HCT116 (cell line): ENCODE data around the gene ANKRD55. TPM values are rescaled to one million over a fixed set of nuclear protein-coding genes. Genes with fewer than 3 reads are reported as not detected.

Experiments used
- ATAC-seq: fragments of 200-7000 bp; cut with Tn5 transposase; 2 replicates; pipeline ENCODE4 v1.9.1; 2020; ENCODE audit warnings: mild to moderate bottlenecking, moderate library complexity
- BruUV-seq: library from RNA; stranded (reverse); fragments of 400-500 nt; replicated peaks from 2 replicates; lab custom pipeline; 2021; lab: Mats Ljungman, UMichigan
- CTCF ChIA-PET: fragments of 300-600 bp; sonication (Branson Sonifier 250); formaldehyde crosslinking; loops from one replicate; lab custom pipeline; 2021; ENCODE audit warnings: antibody characterized with exemption; lab: Charles Lee
- POLR2A ChIA-PET: fragments of 300-600, 350-600 bp; sonication (Branson Sonifier 250); formaldehyde crosslinking; loops from one replicate; lab custom pipeline; 2021; ENCODE audit warnings: antibody characterized with exemption; lab: Charles Lee
- RAD21 ChIA-PET, 2 experiments: fragments of 300-600 bp; sonication (Branson Sonifier 250); formaldehyde crosslinking; loops; one replicate each; lab custom pipeline; 2023; ENCODE audit warnings: low total read pairs in 2 of 2; ENCODE audit not compliant: uncharacterized antibody in 2 of 2, unreplicated experiment in 2 of 2, low non-redundant PET in 1 of 2; lab: Charles Lee
- DNase-seq: peaks from one replicate; pipeline ENCODE4 v3.0.0-alpha.2; 2010; ENCODE audit warnings: low read depth, low spot score
- H2AFZ ChIP-seq: fragments of 200-600 bp; shearing (Covaris generic), sonication (generic); 2 replicates; pipeline ENCODE4 v1.6.1; 2017; ENCODE audit warnings: low read depth, mixed run types, mixed read lengths, antibody characterized with exemption, low read length; ENCODE audit not compliant: poor library complexity, severe bottlenecking
- H3K27ac ChIP-seq: 2 replicates; pipeline ENCODE4 v1.5.1; 2012; ENCODE audit warnings: low read depth, low read length
- H3K27me3 ChIP-seq: fragments of 200-600 bp; sonication (generic); 2 replicates; pipeline ENCODE4 v1.6.1; 2016; ENCODE audit warnings: mixed run types, low read length, mixed read lengths; ENCODE audit not compliant: insufficient read depth
- H3K36me3 ChIP-seq, 2 experiments: fragments of 200-500 bp in 1 of 2; fragments of 200-600 bp in 1 of 2; sonication (Bioruptor generic) in 1 of 2; sonication (generic) in 1 of 2; 2 replicates each; pipeline versions ENCODE4 v1.5.1 to v1.6.1; 2014 to 2016; ENCODE audit warnings: low read length in 2 of 2, inconsistent platforms in 1 of 2, mixed read lengths in 1 of 2, mixed run types in 1 of 2; ENCODE audit not compliant: insufficient read depth in 2 of 2, control insufficient read depth in 1 of 2
- H3K4me1 ChIP-seq, 2 experiments: fragments of 200-600 bp in 1 of 2; sonication (generic) in 1 of 2; 2 replicates each; pipeline versions ENCODE4 v1.5.1 to v1.6.1; 2012 to 2017; ENCODE audit warnings: low read length in 2 of 2, inconsistent platforms in 1 of 2, mild to moderate bottlenecking in 1 of 2, mixed read lengths in 1 of 2, mixed run types in 1 of 2, moderate library complexity in 1 of 2; ENCODE audit not compliant: insufficient read depth in 2 of 2, control insufficient read depth in 1 of 2
- H3K4me2 ChIP-seq: fragments of 200-600 bp; sonication (generic); 2 replicates; pipeline ENCODE4 v1.6.1; 2017; ENCODE audit warnings: mixed run types, low read length, mixed read lengths
- H3K4me3 ChIP-seq, 2 experiments: fragments of 200-600 bp in 1 of 2; sonication (generic) in 1 of 2; replicated peaks in 1 of 2; 2 replicates each; pipeline ENCODE4 v1.5.1; 2011 to 2016; ENCODE audit warnings: low read length in 2 of 2, control low read depth in 1 of 2, low read depth in 1 of 2, mild to moderate bottlenecking in 1 of 2, mixed read lengths in 1 of 2, mixed run types in 1 of 2
- H3K79me2 ChIP-seq: fragments of 200-600 bp; sonication (generic); 2 replicates; pipeline ENCODE4 v1.6.1; 2017; ENCODE audit warnings: mild to moderate bottlenecking, mixed run types, low read length, moderate library complexity, mixed read lengths; ENCODE audit not compliant: insufficient read depth
- H3K9ac ChIP-seq: fragments of 200-600 bp; sonication (generic); 2 replicates; pipeline ENCODE4 v1.6.1; 2016; ENCODE audit warnings: low read length, mixed read lengths
- H3K9me2 ChIP-seq: fragments of 200-600 bp; sonication (generic), shearing (Covaris generic); 2 replicates; pipeline ENCODE4 v1.6.1; 2017; ENCODE audit warnings: mixed run types, mild to moderate bottlenecking, moderate library complexity; ENCODE audit not compliant: insufficient read depth
- H3K9me3 ChIP-seq, 2 experiments: fragments of 200-500 bp in 1 of 2; fragments of 200-600 bp in 1 of 2; sonication (Bioruptor generic) in 1 of 2; sonication (generic) in 1 of 2; 2 replicates each; pipeline ENCODE4 v1.6.1; 2014 to 2017; ENCODE audit warnings: low read length in 2 of 2, mixed read lengths in 2 of 2, inconsistent platforms in 1 of 2, low read depth in 1 of 2, mild to moderate bottlenecking in 1 of 2, mixed run types in 1 of 2, moderate library complexity in 1 of 2; ENCODE audit not compliant: control insufficient read depth in 1 of 2, insufficient read depth in 1 of 2
- H4K20me1 ChIP-seq: fragments of 200-600 bp; sonication (generic), shearing (Covaris generic); 2 replicates; pipeline ENCODE4 v1.6.1; 2017; ENCODE audit warnings: mixed run types, mild to moderate bottlenecking, moderate library complexity; ENCODE audit not compliant: insufficient read depth
- CBX3 ChIP-seq: IDR thresholded peaks from 2 replicates; pipeline ENCODE4 v1.6.1; 2012; ENCODE audit warnings: low read depth
- CEBPB ChIP-seq: IDR thresholded peaks from 2 replicates; pipeline ENCODE4 v1.6.1; 2012; ENCODE audit warnings: low read depth
- EGR1 ChIP-seq: IDR thresholded peaks from 2 replicates; pipeline ENCODE4 v1.6.1; 2012; ENCODE audit warnings: low read depth
- ELF1 ChIP-seq: IDR thresholded peaks from 2 replicates; pipeline ENCODE4 v1.6.1; 2012; ENCODE audit warnings: low read depth, borderline replicate concordance
- EZH2phosphoT487 ChIP-seq: fragments of 200-600 bp; IDR thresholded peaks from 2 replicates; pipeline ENCODE4 v1.6.1; 2018; ENCODE audit warnings: antibody characterized with exemption, borderline replicate concordance
- FOSL1 ChIP-seq: IDR thresholded peaks from 2 replicates; pipeline ENCODE4 v1.6.1; 2012; ENCODE audit warnings: low read depth
- JUND ChIP-seq: IDR thresholded peaks from 2 replicates; pipeline ENCODE4 v1.6.1; 2012
- POLR2A ChIP-seq: IDR thresholded peaks from 2 replicates; pipeline ENCODE4 v1.7.0; 2011; ENCODE audit warnings: borderline replicate concordance; ENCODE audit not compliant: insufficient read depth, insufficient read length; ENCODE audit errors: extremely low read depth
- POLR2AphosphoS5 ChIP-seq: IDR thresholded peaks from 2 replicates; pipeline ENCODE4 v1.6.1; 2011; ENCODE audit warnings: mild to moderate bottlenecking, low read depth, low read length, moderate library complexity
- RAD21 ChIP-seq: IDR thresholded peaks from 2 replicates; pipeline ENCODE4 v1.6.1; 2012; ENCODE audit warnings: low read depth, mild to moderate bottlenecking
- SIN3A ChIP-seq: IDR thresholded peaks from 2 replicates; pipeline ENCODE4 v1.6.1; 2012; ENCODE audit warnings: low read depth
- SRF ChIP-seq: IDR thresholded peaks from 2 replicates; pipeline ENCODE4 v1.6.1; 2012; ENCODE audit warnings: low read depth
- TCF7L2 ChIP-seq: IDR thresholded peaks from 2 replicates; pipeline ENCODE4 v1.7.0; 2011; ENCODE audit warnings: borderline replicate concordance, inconsistent platforms; ENCODE audit not compliant: insufficient read depth, insufficient read length; ENCODE audit errors: extremely low read depth
- YY1 ChIP-seq: IDR thresholded peaks from 2 replicates; pipeline ENCODE4 v1.6.1; 2011; ENCODE audit warnings: low read length, low read depth, moderate library complexity, mild to moderate bottlenecking; ENCODE audit not compliant: insufficient replicate concordance; ENCODE audit errors: extremely low read depth
- ZFX ChIP-seq: fragments of 450-650 bp; IDR thresholded peaks from 2 replicates; pipeline ENCODE4 v1.6.1; 2017
- intact Hi-C: fragments of 100-400 bp; cut with micrococcal nuclease; formaldehyde crosslinking; loops from 2 replicates; pipeline ENCODE4 v1.10.0; 2022
- total RNA-seq: library from RNA; stranded (reverse); gene quantifications from one replicate; pipeline ENCODE4 v1.2.1, GENCODE V29; 2021; ENCODE audit not compliant: unreplicated experiment
- TF ChIP-seq, protein P1 (sequence below), 3 experiments: fragments of 200-600 bp in 1 of 3; sonication (generic) in 1 of 3; IDR thresholded peaks in 2 of 3; conservative IDR thresholded peaks in 1 of 3; 2 replicates each; pipeline ENCODE4 v1.5.1; 2012 to 2017; ENCODE audit warnings: low read depth in 2 of 3, low read length in 2 of 3, antibody characterized with exemption in 1 of 3, borderline replicate concordance in 1 of 3, control low read depth in 1 of 3, mild to moderate bottlenecking in 1 of 3, mixed read lengths in 1 of 3, mixed run types in 1 of 3, moderate library complexity in 1 of 3; ENCODE audit not compliant: insufficient read depth in 1 of 3
- TF ChIP-seq, protein P2 (sequence below): IDR thresholded peaks from 2 replicates; pipeline ENCODE4 v1.6.1; 2012
- TF ChIP-seq, protein P3 (sequence below): IDR thresholded peaks from 2 replicates; pipeline ENCODE4 v1.6.1; 2011; ENCODE audit warnings: mild to moderate bottlenecking, low read length, moderate library complexity; ENCODE audit not compliant: insufficient replicate concordance; ENCODE audit errors: extremely low read depth
- TF ChIP-seq, protein P4 (sequence below): IDR thresholded peaks from 2 replicates; pipeline ENCODE4 v1.6.1; 2012; ENCODE audit warnings: low read depth
- TF ChIP-seq, protein P5 (sequence below): IDR thresholded peaks from 2 replicates; pipeline ENCODE4 v1.6.1; 2012

The ANKRD55 gene
- total RNA-seq, 1 experiment from 2014 or later: not detected

DNA sequence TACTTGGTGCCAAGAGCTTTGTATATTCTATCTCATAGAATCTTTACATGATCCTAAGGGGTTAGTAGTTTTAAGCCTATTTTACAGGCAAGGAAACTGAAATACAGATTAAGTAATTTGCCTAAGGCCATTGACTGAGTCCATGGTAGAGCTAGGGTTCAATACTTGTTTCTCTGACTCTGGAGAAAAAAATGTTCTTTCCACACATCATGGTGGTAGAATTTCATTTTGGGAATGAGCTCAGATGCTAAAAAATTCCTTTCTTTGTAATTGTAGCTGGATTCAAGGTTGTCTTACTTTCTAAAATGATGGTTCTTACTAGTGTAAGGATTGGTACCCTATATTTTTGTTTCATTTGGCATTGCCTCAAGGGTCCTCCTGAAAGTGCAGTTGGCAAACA lies 86.0 kb downstream of the ANKRD55 start:
- no peak for ATAC-seq
- ChIA-PET RAD21 (no interaction called here), CTCF (no interaction called here), POLR2A (no interaction called here)
- Histone ChIP-seq H4K20me1 (no peaks in the 10 kb centered on the region), H2AFZ (no peak overlapping the region), H3K9ac (no peak overlapping the region), H3K4me3 (no peak overlapping the region), H3K36me3 (no peaks in the 10 kb centered on the region), H3K4me2 (no peak overlapping the region), H3K27ac (no peak overlapping the region), H3K9me2 (no peaks in the 10 kb centered on the region), H3K9me3 (no peaks in the 10 kb centered on the region), H3K27me3 (no peaks in the 10 kb centered on the region), H3K4me1 (peaks cover 0 to 16% of the 10 kb centered on the region in 2 experiments; a peak in 2 of 4 replicates), H3K79me2 (no peaks in the 10 kb centered on the region)
- BruUV-seq: no TSS peak
- no peak for DNase-seq
- TF ChIP-seq JUND (no peak), TCF7L2 (no peak), EZH2phosphoT487 (no peak), CBX3 (no peak), ZFX (no peak), CEBPB (no peak), EGR1 (no peak), SIN3A (no peak), ELF1 (no peak), RAD21 (no peak), SRF (no peak), FOSL1 (no peak), POLR2AphosphoS5 (no peak), YY1 (no peak), POLR2A (no peak)
- TF ChIP-seq, protein P1, sequence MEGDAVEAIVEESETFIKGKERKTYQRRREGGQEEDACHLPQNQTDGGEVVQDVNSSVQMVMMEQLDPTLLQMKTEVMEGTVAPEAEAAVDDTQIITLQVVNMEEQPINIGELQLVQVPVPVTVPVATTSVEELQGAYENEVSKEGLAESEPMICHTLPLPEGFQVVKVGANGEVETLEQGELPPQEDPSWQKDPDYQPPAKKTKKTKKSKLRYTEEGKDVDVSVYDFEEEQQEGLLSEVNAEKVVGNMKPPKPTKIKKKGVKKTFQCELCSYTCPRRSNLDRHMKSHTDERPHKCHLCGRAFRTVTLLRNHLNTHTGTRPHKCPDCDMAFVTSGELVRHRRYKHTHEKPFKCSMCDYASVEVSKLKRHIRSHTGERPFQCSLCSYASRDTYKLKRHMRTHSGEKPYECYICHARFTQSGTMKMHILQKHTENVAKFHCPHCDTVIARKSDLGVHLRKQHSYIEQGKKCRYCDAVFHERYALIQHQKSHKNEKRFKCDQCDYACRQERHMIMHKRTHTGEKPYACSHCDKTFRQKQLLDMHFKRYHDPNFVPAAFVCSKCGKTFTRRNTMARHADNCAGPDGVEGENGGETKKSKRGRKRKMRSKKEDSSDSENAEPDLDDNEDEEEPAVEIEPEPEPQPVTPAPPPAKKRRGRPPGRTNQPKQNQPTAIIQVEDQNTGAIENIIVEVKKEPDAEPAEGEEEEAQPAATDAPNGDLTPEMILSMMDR (IDR thresholded peaks at IDR 0.05 in 2 of 3, conservative IDR thresholded peaks at IDR 0.05 in 1 of 3; ENCODE audit: borderline replicate concordance in 1 of 3, insufficient read depth in 1 of 3, low read depth in 2 of 3, low read length in 2 of 3): no peak
- TF ChIP-seq, protein P2, sequence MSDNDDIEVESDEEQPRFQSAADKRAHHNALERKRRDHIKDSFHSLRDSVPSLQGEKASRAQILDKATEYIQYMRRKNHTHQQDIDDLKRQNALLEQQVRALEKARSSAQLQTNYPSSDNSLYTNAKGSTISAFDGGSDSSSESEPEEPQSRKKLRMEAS: no peak
- TF ChIP-seq, protein P3, sequence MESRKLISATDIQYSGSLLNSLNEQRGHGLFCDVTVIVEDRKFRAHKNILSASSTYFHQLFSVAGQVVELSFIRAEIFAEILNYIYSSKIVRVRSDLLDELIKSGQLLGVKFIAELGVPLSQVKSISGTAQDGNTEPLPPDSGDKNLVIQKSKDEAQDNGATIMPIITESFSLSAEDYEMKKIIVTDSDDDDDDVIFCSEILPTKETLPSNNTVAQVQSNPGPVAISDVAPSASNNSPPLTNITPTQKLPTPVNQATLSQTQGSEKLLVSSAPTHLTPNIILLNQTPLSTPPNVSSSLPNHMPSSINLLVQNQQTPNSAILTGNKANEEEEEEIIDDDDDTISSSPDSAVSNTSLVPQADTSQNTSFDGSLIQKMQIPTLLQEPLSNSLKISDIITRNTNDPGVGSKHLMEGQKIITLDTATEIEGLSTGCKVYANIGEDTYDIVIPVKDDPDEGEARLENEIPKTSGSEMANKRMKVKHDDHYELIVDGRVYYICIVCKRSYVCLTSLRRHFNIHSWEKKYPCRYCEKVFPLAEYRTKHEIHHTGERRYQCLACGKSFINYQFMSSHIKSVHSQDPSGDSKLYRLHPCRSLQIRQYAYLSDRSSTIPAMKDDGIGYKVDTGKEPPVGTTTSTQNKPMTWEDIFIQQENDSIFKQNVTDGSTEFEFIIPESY: no peak
- TF ChIP-seq, protein P4, sequence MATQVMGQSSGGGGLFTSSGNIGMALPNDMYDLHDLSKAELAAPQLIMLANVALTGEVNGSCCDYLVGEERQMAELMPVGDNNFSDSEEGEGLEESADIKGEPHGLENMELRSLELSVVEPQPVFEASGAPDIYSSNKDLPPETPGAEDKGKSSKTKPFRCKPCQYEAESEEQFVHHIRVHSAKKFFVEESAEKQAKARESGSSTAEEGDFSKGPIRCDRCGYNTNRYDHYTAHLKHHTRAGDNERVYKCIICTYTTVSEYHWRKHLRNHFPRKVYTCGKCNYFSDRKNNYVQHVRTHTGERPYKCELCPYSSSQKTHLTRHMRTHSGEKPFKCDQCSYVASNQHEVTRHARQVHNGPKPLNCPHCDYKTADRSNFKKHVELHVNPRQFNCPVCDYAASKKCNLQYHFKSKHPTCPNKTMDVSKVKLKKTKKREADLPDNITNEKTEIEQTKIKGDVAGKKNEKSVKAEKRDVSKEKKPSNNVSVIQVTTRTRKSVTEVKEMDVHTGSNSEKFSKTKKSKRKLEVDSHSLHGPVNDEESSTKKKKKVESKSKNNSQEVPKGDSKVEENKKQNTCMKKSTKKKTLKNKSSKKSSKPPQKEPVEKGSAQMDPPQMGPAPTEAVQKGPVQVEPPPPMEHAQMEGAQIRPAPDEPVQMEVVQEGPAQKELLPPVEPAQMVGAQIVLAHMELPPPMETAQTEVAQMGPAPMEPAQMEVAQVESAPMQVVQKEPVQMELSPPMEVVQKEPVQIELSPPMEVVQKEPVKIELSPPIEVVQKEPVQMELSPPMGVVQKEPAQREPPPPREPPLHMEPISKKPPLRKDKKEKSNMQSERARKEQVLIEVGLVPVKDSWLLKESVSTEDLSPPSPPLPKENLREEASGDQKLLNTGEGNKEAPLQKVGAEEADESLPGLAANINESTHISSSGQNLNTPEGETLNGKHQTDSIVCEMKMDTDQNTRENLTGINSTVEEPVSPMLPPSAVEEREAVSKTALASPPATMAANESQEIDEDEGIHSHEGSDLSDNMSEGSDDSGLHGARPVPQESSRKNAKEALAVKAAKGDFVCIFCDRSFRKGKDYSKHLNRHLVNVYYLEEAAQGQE: no peak
- TF ChIP-seq, protein P5, sequence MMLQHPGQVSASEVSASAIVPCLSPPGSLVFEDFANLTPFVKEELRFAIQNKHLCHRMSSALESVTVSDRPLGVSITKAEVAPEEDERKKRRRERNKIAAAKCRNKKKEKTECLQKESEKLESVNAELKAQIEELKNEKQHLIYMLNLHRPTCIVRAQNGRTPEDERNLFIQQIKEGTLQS: no peak
- intact Hi-C loops: no loop called here
